Stimulated activated naive CD8-positive, alpha-beta T cell treated with anti-CD3 and anti-CD28 coated beads, Interleukin-15, Interleukin-2, amounts not matched to agents 100 ng/mL and 50 ng/mL, for 24 hours (primary cell): ENCODE data around the gene GPR3.

Source experiments
- H3K27ac Mint-ChIP-seq: one replicate; pipeline ENCODE4 v1.8.0; 2021; ENCODE audit warnings: mild to moderate bottlenecking, mixed read lengths
- H3K27me3 Mint-ChIP-seq: one replicate; pipeline ENCODE4 v1.8.0; 2021; ENCODE audit warnings: mixed read lengths
- H3K36me3 Mint-ChIP-seq: one replicate; pipeline ENCODE4 v1.8.0; 2021; ENCODE audit warnings: low read depth, mixed read lengths
- H3K4me1 Mint-ChIP-seq: one replicate; pipeline ENCODE4 v1.8.0; 2021; ENCODE audit warnings: low read depth, mixed read lengths
- H3K4me3 Mint-ChIP-seq: one replicate; pipeline ENCODE4 v1.8.0; 2021; ENCODE audit warnings: mild to moderate bottlenecking, mixed read lengths
- H3K9me3 Mint-ChIP-seq: one replicate; pipeline ENCODE4 v1.8.0; 2021; ENCODE audit warnings: mixed read lengths

Gene GPR3

DNA sequence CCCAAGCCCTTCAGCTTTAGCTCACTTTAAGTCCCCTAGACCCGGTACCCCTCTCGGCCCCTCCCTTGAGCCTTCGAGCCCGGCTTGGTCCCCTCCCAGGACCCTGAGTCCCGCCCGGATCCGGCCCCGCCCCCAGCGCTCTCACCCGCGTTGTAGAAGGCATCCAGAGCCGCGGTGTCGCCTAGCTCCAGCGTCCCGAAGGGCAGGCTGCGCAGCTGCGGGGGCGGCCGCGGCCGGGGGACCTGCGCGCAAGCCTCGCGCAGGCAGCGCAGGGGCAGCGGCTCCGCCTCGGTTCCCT, 26.4 kb upstream of the GPR3 start:
- H3K36me3 Mint-ChIP-seq = no peaks in the 10 kb centered on the region
- no peaks in the 10 kb centered on the region for H3K9me3 Mint-ChIP-seq
- H3K27me3 Mint-ChIP-seq = no peaks in the 10 kb centered on the region
- peak overlapping the region; percentile 79 for H3K27ac Mint-ChIP-seq
- H3K4me3 Mint-ChIP-seq = peak overlapping the region; percentile 81
- peaks cover 34% of the 10 kb centered on the region for H3K4me1 Mint-ChIP-seq

- Mint-ChIP-seq H3K9me3 (no peaks in the 10 kb centered on the region), H3K36me3 (no peaks in the 10 kb centered on the region), H3K27ac (peak within 1 kb of the TSS; percentile 79)
These were observed 25.8 kb upstream of the GPR3 start, which contains the start of gene MAP3K6 for GRCh38 chr1:27366411-27367159. Gene MAP3K6, minus strand, starts transcription at chr1:27366961. Its CDS starts 364 bp downstream, at chr1:27366597.

GRCh38 chr1:27367160-27367650, 25.2 kb upstream of the GPR3 start:
- no peaks in the 10 kb centered on the region for H3K27me3 Mint-ChIP-seq
- H3K4me3 Mint-ChIP-seq = peak overlapping the region; percentile 57
- no peak overlapping the region for H3K27ac Mint-ChIP-seq
- H3K36me3 Mint-ChIP-seq = no peaks in the 10 kb centered on the region
- no peaks in the 10 kb centered on the region for H3K9me3 Mint-ChIP-seq
- H3K4me1 Mint-ChIP-seq = peaks cover 34% of the 10 kb centered on the region

More at GRCh38 chr1:27366411-27367159, 25.8 kb upstream of the GPR3 start, which contains the start of gene MAP3K6:
- Mint-ChIP-seq H3K4me1 (peaks cover 34% of the 10 kb centered on the region), H3K27me3 (no peaks in the 10 kb centered on the region), H3K4me3 (peak within 1 kb of the TSS; percentile 81)

- Mint-ChIP-seq H3K36me3 (no peaks in the 10 kb centered on the region), H3K27me3 (no peaks in the 10 kb centered on the region), H3K27ac (peak overlapping the region; percentile 26), H3K4me1 (peaks cover 34% of the 10 kb centered on the region), H3K9me3 (no peaks in the 10 kb centered on the region), H3K4me3 (no peak overlapping the region)
These were observed 23.4 kb upstream of the GPR3 start for GRCh38 chr1:27368869-27369582.

- Mint-ChIP-seq H3K9me3 (no peaks in the 10 kb centered on the region), H3K27ac (no peak overlapping the region), H3K27me3 (no peaks in the 10 kb centered on the region), H3K4me1 (peaks cover 17% of the 10 kb centered on the region), H3K36me3 (no peaks in the 10 kb centered on the region), H3K4me3 (no peak overlapping the region)
These were observed 20.2 kb upstream of the GPR3 start for GRCh38 chr1:27372022-27372807.

- Mint-ChIP-seq H3K9me3 (no peaks in the 10 kb centered on the region), H3K27me3 (no peaks in the 10 kb centered on the region), H3K4me3 (no peak overlapping the region), H3K4me1 (peaks cover 13% of the 10 kb centered on the region), H3K27ac (no peak overlapping the region), H3K36me3 (no peaks in the 10 kb centered on the region)
These were observed 19.4 kb upstream of the GPR3 start for GRCh38 chr1:27372808-27373690.

DNA sequence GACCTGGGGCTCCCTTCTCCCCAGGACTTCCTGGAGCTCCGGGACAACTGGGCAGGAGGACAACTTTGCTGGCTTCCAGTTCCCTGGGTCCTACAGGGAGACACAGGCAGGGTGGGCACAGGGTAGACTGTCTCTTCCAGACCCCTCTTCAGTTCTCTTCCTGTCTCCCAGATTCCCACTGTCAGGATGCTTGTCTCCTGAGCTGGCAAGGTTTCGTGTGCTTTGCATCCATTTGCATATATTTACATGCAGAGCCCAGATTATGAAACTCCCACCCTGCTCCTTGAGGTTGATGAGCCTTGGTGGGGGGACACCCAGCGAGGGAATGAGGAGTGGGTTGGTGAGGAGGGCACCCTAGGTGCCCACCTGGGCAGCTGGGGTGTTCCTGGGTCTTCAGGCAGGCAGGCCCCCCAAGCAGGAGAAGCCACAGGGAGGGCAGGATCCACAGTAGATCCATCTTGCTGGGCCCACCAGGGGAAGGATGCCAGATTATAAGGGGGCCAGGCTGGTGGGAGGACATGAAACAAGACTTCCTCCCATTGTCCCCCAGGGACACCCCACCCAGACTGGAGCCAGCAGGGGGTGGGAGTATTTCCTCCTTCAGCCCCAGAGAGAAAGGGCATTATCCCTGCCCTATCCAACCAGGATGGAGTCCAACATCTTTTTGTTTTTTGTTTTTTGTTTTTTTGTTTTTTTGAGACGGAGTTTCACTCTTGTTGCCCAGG, 17.9 kb upstream of the GPR3 start, which contains the start of gene FCN3:
Gene FCN3 (minus strand): TSS at position 463 of the 725 bp plus-strand sequence. CDS start 6 bp downstream, at position 457.
- Mint-ChIP-seq H3K27ac (no peak within 1 kb of the TSS), H3K27me3 (no peaks in the 10 kb centered on the region), H3K4me1 (peaks cover 4% of the 10 kb centered on the region), H3K9me3 (no peaks in the 10 kb centered on the region), H3K4me3 (no peak within 1 kb of the TSS), H3K36me3 (no peaks in the 10 kb centered on the region)

DNA sequence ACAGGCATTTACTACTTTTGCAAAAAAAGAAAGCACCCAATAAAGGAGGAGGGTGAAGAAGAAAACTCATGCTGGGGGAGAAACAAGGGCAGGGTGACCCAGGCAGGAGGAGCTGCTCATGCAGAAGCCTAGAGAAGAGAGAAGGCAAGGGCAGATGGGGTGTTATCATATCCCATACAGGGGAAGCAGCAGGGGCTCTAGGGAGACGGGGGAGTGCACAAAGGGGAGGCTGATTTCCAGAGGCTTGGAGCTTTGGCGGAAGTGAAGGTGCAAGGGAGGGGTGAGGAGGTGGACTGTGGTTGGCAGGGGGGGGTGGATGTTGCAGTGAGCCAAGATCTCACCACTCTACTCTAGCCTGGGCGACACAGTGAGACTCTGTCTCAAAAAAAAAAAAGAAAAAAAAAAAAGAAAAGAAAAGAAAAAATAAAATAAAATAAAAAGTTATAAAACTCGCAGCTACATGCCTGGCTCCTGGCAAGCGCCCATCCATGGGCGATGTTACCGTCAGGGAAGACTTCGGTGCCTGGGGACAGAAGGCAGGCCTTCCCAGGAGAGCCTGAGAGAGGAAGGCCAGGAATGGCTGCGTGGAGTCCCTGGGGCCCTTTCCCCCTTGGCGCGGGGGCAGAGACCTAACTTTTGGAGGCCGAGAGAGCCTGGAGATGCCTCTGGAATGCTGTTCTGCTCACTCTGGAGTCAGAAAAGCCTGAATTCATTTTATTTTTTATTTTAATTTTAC, 14.5 kb upstream of the GPR3 start:
- no peaks in the 10 kb centered on the region for H3K4me1 Mint-ChIP-seq
- no peaks in the 10 kb centered on the region for H3K36me3 Mint-ChIP-seq
- H3K9me3 Mint-ChIP-seq = no peaks in the 10 kb centered on the region
- no peak overlapping the region for H3K27ac Mint-ChIP-seq
- H3K4me3 Mint-ChIP-seq = no peak overlapping the region
- peaks cover 5% of the 10 kb centered on the region for H3K27me3 Mint-ChIP-seq

GRCh38 chr1:27379564-27380122, 12.8 kb upstream of the GPR3 start:
- Mint-ChIP-seq H3K9me3 (no peaks in the 10 kb centered on the region), H3K27me3 (peaks cover 5% of the 10 kb centered on the region), H3K27ac (no peak overlapping the region), H3K36me3 (no peaks in the 10 kb centered on the region), H3K4me3 (no peak overlapping the region), H3K4me1 (no peaks in the 10 kb centered on the region)

DNA sequence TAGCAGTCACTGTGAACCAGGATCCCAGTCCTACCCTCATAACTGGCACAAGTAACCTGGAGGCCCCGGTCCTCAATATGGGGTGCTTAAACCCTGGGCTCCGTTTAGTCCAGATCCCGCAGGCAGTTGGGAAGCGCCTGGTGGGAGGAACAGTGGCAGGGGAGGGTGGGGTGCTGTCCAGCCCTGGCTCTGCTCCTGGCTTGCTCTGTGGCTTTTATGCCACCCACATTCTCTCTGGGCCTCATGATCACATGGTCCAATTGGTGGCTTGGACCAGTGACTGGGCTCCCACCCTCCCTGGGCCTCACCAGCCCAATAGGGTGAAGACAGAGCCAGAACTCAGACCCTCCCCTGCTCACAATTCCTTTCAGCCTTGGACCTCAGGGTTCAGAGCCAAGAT, 12.2 kb upstream of the GPR3 start:
- H3K9me3 Mint-ChIP-seq = no peaks in the 10 kb centered on the region
- no peak overlapping the region for H3K4me3 Mint-ChIP-seq
- no peak overlapping the region for H3K27ac Mint-ChIP-seq
- H3K36me3 Mint-ChIP-seq = no peaks in the 10 kb centered on the region
- H3K27me3 Mint-ChIP-seq = peaks cover 5% of the 10 kb centered on the region
- H3K4me1 Mint-ChIP-seq = no peaks in the 10 kb centered on the region

DNA sequence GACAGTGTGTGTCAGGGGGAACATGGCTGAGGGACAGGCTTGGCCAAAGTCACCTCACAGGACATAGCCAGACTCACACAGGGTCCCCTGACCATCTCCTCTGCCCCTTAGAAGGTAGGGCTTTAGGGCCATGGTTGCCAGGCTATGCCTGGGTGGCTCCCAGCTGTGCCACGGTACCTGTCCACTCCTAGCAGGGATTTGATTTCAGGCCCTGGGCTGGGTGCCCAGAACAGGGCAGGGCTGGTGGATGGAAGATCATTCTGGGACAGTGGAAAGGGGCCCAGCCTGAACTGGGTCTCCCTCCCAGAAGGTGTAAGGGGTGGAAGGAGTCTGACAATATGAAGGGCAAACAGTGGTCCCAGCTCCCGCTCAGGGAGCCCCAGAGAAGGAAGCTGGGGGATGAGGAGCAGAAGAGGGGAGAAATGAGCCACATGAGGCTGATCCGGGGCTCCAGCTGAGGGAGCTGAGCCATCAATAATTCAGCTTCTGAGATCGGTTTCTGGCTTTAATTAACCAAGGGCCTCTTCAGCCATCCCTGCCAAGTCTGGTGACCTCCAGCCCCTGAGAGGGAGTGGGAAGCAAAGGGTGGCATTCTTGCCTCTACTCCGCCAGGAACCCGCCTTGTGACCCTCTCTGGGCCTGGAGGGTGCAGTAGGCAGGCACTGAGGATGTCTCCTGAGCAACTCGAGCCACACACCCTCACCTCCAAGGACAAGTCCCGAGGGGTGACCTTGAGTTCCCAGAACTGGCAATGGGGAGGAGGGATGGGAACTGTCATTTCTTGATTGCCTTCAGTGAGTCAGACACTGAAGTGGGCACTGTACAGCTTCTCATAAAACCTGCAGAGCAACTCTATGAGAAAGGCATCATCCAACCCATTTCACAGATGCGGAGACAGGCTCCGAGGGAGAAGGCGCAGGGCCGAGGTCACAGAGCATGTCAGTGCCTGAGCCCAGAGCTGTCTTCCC, 11.4 kb upstream of the GPR3 start:
- Mint-ChIP-seq H3K4me1 (no peaks in the 10 kb centered on the region), H3K4me3 (no peak overlapping the region)

More for the DNA sequence above, 11.4 kb upstream of the GPR3 start:
- Mint-ChIP-seq H3K27me3 (peaks cover 5% of the 10 kb centered on the region), H3K9me3 (no peaks in the 10 kb centered on the region), H3K27ac (no peak overlapping the region), H3K36me3 (no peaks in the 10 kb centered on the region)
